ENCODE data around the gene COX6B2.

DNA sequence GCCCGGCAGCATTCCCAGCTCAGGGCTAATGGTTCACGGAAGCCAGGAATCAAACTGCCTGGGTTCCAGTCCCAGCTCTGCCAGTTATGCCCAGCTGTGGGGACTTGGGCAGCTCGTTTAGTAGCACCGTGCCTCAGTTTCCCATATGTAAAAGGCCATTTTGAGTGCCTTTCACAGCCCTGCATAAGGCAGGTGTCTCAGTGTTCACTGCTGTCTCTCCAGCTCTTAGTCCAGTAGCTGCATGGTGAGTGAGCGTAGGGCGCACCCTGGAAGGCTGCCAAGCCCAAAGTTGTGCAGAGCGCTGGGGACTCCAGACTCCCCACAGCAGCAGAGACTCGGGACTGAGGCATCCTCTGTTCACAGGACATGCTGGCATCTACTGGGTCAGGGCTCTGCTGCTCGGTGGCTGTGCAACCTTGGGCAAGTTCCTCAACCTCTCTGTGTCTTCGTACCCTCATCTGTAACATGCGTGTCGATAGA lies 36.7 kb upstream of the COX6B2 start:
- TF ChIP-seq, protein P1, sequence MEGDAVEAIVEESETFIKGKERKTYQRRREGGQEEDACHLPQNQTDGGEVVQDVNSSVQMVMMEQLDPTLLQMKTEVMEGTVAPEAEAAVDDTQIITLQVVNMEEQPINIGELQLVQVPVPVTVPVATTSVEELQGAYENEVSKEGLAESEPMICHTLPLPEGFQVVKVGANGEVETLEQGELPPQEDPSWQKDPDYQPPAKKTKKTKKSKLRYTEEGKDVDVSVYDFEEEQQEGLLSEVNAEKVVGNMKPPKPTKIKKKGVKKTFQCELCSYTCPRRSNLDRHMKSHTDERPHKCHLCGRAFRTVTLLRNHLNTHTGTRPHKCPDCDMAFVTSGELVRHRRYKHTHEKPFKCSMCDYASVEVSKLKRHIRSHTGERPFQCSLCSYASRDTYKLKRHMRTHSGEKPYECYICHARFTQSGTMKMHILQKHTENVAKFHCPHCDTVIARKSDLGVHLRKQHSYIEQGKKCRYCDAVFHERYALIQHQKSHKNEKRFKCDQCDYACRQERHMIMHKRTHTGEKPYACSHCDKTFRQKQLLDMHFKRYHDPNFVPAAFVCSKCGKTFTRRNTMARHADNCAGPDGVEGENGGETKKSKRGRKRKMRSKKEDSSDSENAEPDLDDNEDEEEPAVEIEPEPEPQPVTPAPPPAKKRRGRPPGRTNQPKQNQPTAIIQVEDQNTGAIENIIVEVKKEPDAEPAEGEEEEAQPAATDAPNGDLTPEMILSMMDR (IDR thresholded peaks at IDR 0.05 in 8 of 11, conservative IDR thresholded peaks at IDR 0.05 in 3 of 11), result no peak
- no peak for TF ChIP-seq POLR2A (IDR thresholded peaks at IDR 0.05)

Measured in spleen (tissue), 7 donors.